HuH-7.5 (cell line): ENCODE data around the gene ZNF407.
A peak's percentile ranks its signal among the peaks of the same experiment; 100 is the strongest.

Source experiments
- DNase-seq: peaks from one replicate; pipeline ENCODE4 v3.0.0; 2011; ENCODE audit warnings: low spot score

ZNF407 gene

GRCh38 chr18:74880706-74881278 is 283.1 kb downstream of the ZNF407 start:
- DNase-seq, result no peak

GRCh38 chr18:74892066-74892627 is 294.5 kb downstream of the ZNF407 start:
- DNase-seq, result no peak

- no peak for DNase-seq
Observed at GRCh38 chr18:74895686-74896085, 298.0 kb downstream of the ZNF407 start.

GRCh38 chr18:74896390-74896991 is 298.8 kb downstream of the ZNF407 start:
- peak; percentile 22 for DNase-seq

- no peak for DNase-seq
Observed at GRCh38 chr18:74897971-74898657, 300.4 kb downstream of the ZNF407 start.

GRCh38 chr18:74898965-74899364 is 301.3 kb downstream of the ZNF407 start:
- DNase-seq, result no peak

- no peak for DNase-seq
Observed at GRCh38 chr18:74899554-74899953, 301.9 kb downstream of the ZNF407 start.

- no peak for DNase-seq
Observed at GRCh38 chr18:74901362-74902146, 303.9 kb downstream of the ZNF407 start.

- no peak for DNase-seq
Observed at GRCh38 chr18:74902147-74902455, 304.4 kb downstream of the ZNF407 start.

GRCh38 chr18:74905247-74905646 is 307.6 kb downstream of the ZNF407 start:
- no peak for DNase-seq

GRCh38 chr18:74906184-74906583 is 308.5 kb downstream of the ZNF407 start:
- no peak for DNase-seq

- DNase-seq, result no peak
Observed at GRCh38 chr18:74914052-74914591, 316.5 kb downstream of the ZNF407 start.

GRCh38 chr18:74914648-74915047 is 317.0 kb downstream of the ZNF407 start:
- no peak for DNase-seq

GRCh38 chr18:74916773-74917393 is 319.2 kb downstream of the ZNF407 start:
- DNase-seq, result no peak

GRCh38 chr18:74918276-74918790 is 320.7 kb downstream of the ZNF407 start:
- no peak for DNase-seq

GRCh38 chr18:74921057-74921820 is 323.6 kb downstream of the ZNF407 start:
- DNase-seq, result no peak

- no peak for DNase-seq
Observed at GRCh38 chr18:74926051-74926450, 328.4 kb downstream of the ZNF407 start.

- no peak for DNase-seq
Observed at GRCh38 chr18:74928194-74928968, 330.7 kb downstream of the ZNF407 start.

- no peak for DNase-seq
Observed at GRCh38 chr18:74929110-74929509, 331.4 kb downstream of the ZNF407 start.

- no peak for DNase-seq
Observed at GRCh38 chr18:74930616-74931015, 332.9 kb downstream of the ZNF407 start.
